Activated gamma-delta T cell (primary cell): ENCODE measurements around the gene GPR15.

ENCODE experiments used
- DNase-seq: peaks from one replicate; lab custom pipeline; 2025; lab: John Stamatoyannopoulos, UW

The GPR15 gene

DNA sequence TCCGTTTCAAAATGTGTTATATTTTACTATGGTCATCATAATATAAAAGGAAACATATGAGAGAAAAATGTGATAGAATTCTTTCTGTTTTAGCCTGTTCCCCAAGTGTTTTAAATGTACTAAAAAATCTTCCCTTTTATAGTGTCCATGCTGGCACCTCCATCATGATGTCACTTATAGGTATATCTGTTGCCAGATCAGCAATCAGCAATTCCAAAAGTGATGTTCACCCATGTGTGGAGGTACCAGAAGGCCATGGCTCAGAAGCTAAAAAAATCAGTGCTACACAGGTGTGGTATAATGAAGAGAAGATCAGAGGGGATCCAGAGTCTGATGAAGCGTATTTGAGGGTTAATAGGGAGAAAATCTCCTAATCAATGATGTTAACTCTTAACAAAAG, 1.1 kb upstream of the GPR15 start:
- DNase-seq, result no peak

DNA sequence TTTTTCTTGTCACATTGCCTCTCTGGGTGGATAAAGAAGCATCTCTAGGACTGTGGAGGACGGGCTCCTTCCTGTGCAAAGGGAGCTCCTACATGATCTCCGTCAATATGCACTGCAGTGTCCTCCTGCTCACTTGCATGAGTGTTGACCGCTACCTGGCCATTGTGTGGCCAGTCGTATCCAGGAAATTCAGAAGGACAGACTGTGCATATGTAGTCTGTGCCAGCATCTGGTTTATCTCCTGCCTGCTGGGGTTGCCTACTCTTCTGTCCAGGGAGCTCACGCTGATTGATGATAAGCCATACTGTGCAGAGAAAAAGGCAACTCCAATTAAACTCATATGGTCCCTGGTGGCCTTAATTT, 478 bp downstream of the GPR15 start:
- DNase-seq, result no peak

DNA sequence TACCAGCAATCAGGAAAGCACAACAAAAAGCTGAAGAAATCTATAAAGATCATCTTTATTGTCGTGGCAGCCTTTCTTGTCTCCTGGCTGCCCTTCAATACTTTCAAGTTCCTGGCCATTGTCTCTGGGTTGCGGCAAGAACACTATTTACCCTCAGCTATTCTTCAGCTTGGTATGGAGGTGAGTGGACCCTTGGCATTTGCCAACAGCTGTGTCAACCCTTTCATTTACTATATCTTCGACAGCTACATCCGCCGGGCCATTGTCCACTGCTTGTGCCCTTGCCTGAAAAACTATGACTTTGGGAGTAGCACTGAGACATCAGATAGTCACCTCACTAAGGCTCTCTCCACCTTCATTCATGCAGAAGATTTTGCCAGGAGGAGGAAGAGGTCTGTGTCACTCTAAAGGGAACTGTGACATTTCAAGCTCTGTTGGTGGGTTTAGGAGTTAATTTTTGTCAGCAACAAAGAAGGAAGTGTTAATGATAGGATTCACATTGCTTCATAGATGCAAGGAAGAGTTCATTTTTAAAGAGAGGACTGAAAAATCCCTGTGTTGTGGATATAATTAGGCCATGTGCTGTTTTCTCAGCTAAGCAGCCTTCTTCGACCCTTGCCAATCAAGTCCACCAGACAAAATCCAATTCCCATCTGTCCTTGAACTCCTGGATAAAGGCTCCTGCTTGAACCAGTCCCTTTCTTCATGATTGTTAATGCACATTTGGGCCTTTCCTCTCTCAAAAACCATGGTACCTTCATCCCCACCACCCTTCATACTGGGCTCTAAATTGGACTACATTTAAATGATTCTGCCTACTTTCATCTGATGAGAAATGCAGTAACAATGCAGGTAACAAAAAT, 1.2 kb downstream of the GPR15 start:
- no peak for DNase-seq

DNA sequence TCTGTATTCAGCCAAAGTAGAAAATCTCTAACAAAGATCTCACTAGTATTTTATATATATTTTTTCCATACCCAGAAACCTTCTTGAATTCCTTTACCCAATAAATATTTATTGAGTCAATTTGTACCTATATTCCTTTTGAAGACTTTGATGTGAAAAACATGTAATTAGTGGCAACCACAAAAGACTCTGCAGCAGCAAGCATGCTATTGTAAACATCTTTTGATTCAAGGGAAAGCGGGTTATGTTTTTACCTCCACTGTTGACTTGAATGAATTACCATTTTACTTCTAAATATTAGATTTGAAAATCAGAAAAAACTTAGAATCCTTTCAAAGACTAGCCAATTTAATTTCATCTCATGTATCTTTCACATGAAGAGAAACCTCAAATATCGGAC, 2.4 kb downstream of the GPR15 start:
- DNase-seq, result no peak

DNA sequence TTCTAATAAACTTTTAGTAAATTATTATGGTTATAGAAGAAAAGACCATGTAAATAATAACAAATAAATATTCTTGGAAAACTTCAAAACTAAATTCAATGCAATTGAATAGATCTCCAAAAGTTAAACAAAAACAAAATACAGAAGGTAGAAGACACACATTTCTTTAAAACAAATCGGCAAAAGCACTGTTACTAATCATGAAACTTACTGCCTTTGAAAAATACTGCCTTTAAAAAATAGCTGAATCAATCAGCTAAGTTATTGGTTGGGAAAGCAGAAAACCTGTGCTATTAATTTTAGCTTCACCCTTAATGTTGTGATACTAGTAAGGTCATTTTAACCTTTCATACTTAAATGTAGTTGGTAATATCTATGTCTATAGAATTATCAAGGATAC, 3.0 kb downstream of the GPR15 start:
- DNase-seq, result no peak

DNA sequence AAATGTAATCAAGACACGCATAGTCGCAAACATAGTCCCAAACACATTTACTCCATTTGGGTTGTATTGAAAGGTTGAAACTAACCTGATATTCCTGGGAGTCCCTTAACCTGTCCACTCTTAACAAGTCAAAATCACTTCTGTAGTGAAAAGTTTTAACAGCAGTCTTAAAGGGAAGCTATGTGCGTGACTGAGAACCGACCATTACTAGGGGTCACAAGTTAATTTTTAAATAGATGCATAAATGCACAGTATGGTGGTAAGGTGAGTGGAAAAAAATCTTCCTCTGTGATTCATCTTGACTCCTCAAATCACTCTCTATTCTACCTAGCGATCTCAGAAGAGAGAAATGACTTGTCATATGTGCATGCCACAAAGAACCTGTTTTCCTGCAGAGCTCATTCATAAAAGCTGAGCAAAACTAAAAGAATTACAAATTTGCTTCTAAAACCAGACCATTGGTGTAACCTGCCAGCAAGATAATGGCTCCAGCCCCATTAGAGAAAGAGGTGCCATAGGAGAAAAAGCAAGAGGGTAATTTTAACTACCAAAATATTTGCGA, 4.8 kb downstream of the GPR15 start:
- DNase-seq, result no peak

DNA sequence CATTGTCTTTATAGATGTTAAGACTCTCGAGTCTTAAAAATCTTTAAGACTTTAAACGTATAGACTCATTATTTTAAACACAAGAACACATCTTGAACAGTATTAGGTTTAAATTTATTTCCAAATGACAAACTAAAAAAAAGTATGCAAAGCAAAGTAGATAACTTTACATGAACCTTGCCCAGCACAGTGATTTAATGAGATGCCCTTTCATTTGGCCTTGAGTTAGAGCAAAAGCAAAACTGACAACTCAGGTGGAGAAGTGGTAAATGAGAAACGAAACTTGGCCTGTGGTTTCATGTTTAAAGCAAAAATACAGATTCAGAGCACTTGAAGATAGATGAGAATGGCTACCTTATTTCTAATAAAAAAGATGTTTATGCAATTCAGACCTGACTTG, 8.6 kb downstream of the GPR15 start:
- no peak for DNase-seq

DNA sequence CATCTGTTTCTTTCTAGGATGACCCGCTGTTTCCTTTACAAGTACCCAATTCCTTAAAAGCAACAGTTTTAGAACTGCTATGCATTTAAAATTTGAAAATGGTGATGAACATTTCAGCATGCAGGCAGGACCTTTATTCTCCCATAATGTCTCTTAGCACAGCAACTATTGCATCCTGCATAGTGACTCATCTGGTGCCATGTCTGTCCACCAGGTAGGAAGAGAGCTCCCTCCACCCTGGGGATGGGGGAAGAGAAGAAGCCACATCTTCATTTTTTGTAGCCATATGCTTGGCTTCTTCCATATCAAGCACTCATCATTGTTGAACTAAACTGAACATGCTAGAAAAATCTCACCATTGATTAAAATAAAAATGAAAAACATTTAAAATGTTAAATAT, 9.9 kb downstream of the GPR15 start:
- no peak for DNase-seq

DNA sequence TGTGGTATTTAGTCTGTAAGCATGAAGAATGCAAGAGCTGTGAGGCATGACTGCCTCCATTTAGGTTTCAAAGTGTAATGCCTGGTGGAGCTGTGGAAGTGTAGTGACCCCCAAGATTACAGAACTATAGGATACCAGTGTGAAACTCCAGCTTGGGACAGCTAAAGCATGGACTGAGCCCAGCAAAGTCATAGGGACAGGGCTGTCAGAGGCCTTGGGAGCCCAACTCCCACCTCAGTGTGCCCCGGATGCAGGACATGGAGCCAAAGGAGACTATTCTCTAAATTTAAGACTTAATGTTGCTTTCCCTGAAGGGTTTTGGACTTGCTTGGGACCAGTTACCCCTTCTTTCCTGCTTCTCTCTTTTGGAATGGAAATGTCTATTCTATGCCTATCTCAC, 10.8 kb downstream of the GPR15 start:
- DNase-seq, result no peak

DNA sequence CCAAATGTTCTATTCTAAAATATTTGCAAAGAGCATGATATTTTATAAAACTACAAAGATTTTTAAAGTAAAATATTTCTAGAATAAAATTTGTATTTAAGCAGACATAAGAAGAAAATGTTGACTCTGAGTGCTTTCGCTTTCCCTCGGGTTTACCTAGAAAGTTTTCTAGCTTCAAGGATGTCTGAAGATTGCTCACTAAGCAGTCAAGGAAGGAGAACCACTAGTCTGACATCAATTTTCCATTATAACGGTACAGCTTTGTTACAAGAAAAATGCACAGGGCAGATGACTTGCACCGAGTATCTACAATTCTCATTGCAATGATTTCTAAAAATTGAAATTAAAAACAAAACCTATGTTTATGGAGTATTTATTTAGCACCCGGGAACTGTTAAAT, 14.2 kb downstream of the GPR15 start:
- no peak for DNase-seq

DNA sequence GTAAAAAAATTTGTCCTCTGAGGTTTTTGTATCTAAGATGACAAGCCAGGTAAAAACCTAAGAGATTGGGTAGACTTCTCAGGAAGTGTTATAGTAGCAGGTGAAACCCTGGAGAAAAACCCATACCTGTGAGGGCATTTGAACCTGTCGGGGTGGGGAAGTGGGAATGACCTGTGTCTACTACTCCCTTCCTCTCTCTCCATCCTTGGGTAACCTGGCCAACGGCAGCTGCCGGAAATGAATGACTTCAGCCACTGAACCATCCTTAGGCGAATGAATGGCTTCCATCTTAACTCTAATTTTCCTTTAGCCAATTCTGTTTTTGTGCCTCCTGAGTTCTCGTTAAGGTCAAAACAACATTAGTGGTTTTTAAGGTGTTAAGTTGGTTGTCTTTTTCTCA, 16.8 kb downstream of the GPR15 start:
- no peak for DNase-seq

DNA sequence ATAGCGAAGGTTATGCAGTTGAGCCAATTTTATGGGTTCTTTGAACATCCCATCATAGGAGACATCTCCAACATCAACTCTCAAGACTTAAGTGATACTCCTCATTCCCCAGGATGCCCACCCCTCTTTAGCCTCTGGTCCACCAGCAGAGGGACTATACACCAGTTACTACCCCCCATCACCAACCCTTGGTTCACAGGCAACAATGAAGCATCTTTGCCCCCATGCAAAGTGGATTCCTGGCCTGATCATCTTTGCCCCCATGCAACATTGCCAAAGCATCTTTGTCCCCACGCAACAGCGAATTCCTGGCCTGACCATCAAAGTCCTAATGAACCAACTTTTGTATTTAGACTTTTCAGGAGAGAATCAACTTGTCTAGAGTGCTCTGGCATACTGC, 19.1 kb downstream of the GPR15 start:
- no peak for DNase-seq

DNA sequence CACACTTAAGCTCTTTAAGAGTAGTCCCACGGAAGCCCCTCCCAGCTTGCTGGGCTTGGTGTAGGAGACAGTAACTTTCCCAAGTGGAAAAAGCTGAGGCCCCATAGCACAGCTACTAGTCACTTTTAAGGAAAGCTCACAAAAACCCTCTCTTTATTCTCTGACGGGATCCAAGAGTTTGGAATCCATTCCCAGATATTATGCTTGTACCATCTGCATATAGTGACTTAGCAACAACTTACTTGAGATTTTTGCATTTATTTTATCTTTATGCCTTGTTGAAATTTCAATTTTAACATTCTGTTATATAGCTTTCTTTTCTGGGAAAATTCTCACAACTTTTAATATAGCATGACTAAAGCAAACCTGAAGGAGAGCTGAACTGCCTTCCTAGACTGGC, 19.5 kb downstream of the GPR15 start:
- DNase-seq, result no peak

DNA sequence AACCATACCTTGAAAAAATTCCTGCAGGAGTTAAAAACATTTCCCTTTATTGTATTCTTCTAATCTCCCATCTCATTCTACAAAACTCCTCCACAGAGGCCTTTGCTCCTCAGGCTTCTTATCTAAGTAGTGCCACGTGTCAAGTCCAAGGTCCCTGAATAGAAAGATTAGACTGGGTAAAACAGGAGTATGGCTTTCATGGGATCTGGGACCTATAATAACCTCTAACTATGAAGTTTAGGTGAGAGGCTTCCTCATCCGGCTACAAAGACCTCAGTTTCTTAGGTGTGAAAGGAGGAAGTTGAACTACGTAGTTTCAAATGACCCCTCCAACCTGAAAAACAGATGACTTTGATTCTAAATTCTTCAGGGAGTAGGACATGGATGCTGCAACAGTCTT, 20.0 kb downstream of the GPR15 start:
- no peak for DNase-seq

DNA sequence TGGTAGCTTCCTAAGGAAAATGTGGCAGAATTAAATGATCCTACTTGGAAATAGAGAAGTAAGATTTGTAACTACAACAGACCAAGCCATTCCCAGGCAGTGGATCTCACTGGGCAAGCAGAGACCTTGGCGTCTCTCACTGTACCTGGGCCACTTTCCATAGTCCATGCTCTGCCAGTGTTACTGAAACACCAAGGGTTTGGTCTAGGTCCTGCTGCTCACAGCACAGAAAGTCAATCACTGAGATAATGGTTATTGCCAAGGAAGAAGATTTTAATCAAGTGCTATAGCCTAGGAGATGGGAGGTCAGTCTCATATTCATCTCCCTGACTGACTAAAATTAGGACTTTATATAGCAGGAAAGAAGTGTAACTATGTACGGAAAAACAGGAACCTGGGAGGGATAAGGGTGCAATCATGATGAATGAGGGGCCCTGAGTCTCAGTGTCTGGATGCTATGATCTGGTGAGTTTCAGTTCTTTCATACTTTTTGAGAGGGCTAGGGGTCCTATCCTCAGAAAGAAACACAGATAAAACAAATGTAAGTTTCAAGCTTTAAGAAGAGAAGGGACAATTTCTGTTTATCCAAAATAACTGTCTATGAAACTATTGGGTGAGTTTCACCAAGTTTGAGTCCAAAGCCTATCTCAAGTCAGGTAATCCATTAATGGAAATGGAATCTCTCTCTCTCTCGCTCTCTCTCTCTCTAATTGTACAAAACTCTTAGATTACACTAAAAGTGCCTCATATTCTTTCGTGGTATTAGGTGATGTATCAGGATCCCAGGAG, 20.6 kb downstream of the GPR15 start:
- DNase-seq, result no peak

DNA sequence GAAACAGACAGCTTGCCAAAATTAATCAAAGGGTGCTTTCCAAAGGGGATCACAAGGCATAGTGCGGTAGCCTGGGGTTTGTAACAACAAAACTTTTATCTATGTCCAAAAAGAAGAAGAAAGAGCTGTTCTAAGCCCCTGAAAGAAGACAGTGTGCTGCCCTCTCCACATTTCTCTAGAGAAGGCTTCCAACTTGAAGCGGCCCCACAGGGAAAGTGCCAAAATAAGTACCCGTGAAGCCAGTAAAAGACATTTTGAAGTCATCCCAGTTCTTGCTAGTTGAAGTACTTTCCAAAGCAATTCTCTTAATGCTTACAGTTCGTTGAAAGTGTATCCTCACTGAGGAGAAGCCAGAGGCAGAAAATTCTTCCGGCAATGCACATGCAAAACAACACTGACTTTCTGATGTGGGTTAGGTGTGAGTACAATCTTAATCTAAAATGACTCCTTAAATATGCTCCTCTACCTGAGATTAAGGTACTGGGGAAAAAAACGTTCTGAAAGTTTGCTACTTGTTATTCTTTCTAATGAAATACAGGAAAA, 21.3 kb downstream of the GPR15 start:
- DNase-seq, result no peak

DNA sequence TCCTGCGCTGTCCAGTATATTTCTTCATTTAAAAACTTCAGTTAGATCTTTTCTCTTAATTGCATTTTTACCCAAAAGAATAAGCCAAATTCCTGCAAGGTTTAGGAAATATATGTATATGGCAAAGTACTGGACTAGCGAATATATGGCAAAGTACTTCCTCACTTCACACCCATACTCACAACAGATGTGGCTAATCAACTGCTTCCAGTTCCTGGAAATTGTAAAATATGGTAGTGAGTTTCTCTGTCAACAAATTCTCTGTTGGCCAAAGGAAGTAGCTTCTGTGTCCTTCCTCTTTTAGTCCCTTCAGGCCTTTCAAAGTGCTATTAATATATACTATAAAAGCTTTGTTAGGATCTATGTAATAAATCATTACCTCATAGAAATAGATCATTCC, 22.0 kb downstream of the GPR15 start:
- no peak for DNase-seq

DNA sequence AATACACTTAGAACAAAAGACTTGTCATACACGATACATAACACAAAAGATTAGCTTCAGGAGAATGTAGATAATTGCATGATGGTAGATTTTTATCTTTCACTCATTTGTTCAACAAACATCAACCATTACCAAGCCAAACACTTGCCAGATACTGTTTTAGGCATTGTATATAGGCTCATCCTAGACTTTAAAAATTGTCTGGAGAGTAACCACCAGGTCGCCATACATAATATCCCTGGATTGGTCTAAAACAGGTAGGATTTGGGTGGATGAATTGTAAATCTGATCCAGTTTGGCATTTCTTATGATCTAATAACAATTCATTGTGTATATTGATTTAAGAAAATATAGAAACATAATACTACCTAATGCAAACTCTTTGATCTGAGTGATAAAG, 22.8 kb downstream of the GPR15 start:
- no peak for DNase-seq

DNA sequence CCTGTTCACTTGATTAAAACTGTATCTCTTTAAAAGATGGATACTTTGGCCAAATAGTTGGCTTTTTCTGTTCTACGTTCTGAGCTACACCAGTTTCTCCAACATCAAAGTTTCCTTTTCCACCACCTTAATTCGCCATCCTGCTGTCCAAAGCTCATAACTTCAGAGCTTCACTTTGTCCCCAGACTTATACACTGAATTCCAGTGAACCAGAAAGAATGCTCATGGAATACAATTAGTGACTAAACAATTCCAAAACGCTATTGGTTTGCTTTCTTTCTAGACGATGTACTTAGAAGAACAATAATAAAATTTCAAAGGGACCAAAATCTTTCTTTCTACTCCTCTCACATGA, 23.2 kb downstream of the GPR15 start:
- no peak for DNase-seq

DNA sequence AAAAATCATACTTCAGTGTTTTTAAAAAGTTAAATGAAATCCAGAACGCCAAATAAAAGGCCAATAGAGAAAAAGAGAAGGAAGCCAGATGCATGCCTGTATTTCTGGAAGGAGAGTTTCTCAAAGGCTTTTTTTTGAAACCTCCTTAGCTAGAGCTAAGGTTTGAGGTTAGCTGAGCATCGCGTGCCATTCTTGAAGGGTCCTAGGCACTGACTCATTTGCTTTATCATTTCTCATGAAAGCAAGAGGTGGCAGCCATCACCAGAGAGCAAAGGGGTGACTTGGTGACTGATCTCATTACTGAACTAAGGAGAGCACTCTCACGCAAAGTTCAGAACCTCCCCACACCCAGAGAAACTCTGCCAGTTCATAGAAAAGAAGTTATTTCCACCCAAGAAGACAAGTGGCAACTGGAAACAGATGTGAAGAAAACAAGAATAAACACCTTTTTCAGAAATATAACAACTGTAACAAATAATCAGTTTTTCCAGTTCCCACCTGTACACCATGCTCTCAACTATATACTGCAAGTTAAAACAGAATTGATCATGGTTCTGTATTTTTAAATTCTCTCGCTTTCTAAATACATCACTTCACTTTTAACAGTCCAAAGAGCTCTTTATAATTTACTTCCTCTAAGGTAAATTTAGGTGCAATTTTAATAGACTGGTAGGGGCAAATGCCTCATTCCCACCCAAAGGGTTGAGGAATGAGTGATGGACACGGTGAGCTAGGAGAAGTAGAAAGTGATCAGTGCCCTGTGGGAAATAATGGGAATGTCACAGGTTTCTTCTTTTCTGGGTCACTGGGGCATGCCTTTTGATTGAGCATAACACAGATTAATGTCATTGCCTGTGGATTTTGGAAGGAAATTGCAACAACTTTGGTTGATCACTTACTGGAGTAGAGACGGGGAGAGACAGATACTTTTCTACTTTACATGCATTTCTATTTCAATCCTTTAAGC, 24.7 kb downstream of the GPR15 start:
- no peak for DNase-seq

DNA sequence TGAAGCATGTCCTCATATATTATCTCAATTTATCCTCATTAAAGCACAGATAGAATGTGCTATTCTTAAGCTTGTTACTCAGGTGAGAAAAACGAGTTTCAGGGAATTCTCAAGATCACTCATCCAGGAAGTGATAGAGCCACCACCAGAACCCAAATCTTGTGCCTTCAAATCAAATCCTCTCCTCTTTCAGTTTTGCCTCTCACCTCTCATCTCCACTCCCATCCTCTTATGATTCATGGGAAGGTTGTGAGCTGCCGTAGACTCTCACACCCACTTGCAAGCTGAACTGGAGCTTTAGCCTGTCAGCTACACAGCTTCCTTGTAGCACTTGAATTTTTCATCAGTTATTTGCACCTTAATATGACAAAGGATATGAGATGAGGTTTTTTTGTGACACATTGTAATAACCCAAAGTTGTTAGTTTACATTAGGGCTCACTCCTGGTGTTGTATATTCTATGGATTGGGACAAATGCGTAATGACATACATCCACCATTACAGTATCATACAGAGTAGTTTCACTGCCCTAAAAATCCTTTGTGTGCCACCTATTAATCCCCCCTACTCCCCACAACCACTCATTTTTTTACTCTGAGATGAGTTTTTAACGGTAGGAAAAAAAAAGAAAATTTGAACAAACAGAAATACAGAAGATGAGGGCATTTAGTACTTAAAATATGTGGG, 25.7 kb downstream of the GPR15 start:
- no peak for DNase-seq
